Neural progenitor cell (in vitro differentiated cells): ENCODE data around the gene POU6F2. TPM values are rescaled to one million over a fixed set of nuclear protein-coding genes. Genes with fewer than 3 reads are reported as not detected.
"Not testable (repeated sequence)": the region's sequence is repeated elsewhere in the genome, so short reads cannot be mapped to it uniquely, and the experiment has no call there.

Experiments used
- DNase-seq: peaks from one replicate; pipeline ENCODE4 v3.0.0-alpha.2; 2016; ENCODE audit warnings: low spot score
- H2AFZ ChIP-seq: fragments of 200-600 bp; sonication (generic); replicated peaks from 2 replicates; pipeline ENCODE4 v1.6.1; 2016; ENCODE audit warnings: antibody characterized with exemption
- H3F3A ChIP-seq: fragments of 200-600 bp; sonication (generic); 2 replicates; pipeline ENCODE4 v1.6.1; 2016; ENCODE audit warnings: antibody characterized with exemption, low read depth
- H3K27ac ChIP-seq: fragments of 200-600 bp; sonication (generic); 2 replicates; pipeline ENCODE4 v1.5.1; 2016; ENCODE audit warnings: mild to moderate bottlenecking
- H3K27me3 ChIP-seq: fragments of 200-600 bp; sonication (generic); 2 replicates; pipeline ENCODE4 v1.6.1; 2016; ENCODE audit warnings: mild to moderate bottlenecking, moderate library complexity
- H3K36me3 ChIP-seq: fragments of 200-600 bp; sonication (generic); 2 replicates; pipeline ENCODE4 v1.5.1; 2016
- H3K4me1 ChIP-seq: fragments of 200-600 bp; sonication (generic); 2 replicates; pipeline ENCODE4 v1.6.1; 2016; ENCODE audit warnings: mixed run types
- H3K4me2 ChIP-seq: fragments of 200-600 bp; sonication (generic); 2 replicates; pipeline ENCODE4 v1.6.1; 2016
- H3K4me3 ChIP-seq: fragments of 200-600 bp; sonication (generic); 2 replicates; pipeline ENCODE4 v1.5.1; 2016
- H3K79me2 ChIP-seq: fragments of 200-600 bp; sonication (generic); 2 replicates; pipeline ENCODE4 v1.6.1; 2016; ENCODE audit warnings: low read depth
- H3K9ac ChIP-seq: fragments of 200-600 bp; sonication (generic); 2 replicates; pipeline ENCODE4 v1.6.1; 2016
- H3K9me3 ChIP-seq: fragments of 200-600 bp; sonication (generic); 2 replicates; pipeline ENCODE4 v1.5.1; 2016; ENCODE audit warnings: low read depth
- H4K20me1 ChIP-seq: fragments of 200-600 bp; sonication (generic); 2 replicates; pipeline ENCODE4 v1.6.1; 2016; ENCODE audit warnings: low read depth
- H3K27ac Mint-ChIP-seq: 3 replicates; pipeline ENCODE4 v1.8.0; 2021; ENCODE audit warnings: mixed read lengths
- H3K27me3 Mint-ChIP-seq: 2 replicates; pipeline ENCODE4 v1.8.0; 2022; ENCODE audit warnings: low read depth, mild to moderate bottlenecking, inconsistent platforms, moderate library complexity, mixed read lengths; ENCODE audit not compliant: insufficient read depth
- H3K36me3 Mint-ChIP-seq: 3 replicates; pipeline ENCODE4 v1.8.0; 2021; ENCODE audit warnings: mixed read lengths
- H3K4me1 Mint-ChIP-seq: 3 replicates; pipeline ENCODE4 v1.8.0; 2021; ENCODE audit warnings: mixed read lengths
- H3K4me3 Mint-ChIP-seq: 3 replicates; pipeline ENCODE4 v1.8.0; 2021; ENCODE audit warnings: mild to moderate bottlenecking, moderate library complexity, mixed read lengths
- H3K9me3 Mint-ChIP-seq: 3 replicates; pipeline ENCODE4 v1.8.0; 2020; ENCODE audit warnings: mixed read lengths
- EZH2 ChIP-seq: fragments of 200-600 bp; sonication (generic); IDR thresholded peaks from 2 replicates; pipeline ENCODE4 v1.6.1; 2017; ENCODE audit warnings: antibody characterized with exemption, mild to moderate bottlenecking, moderate library complexity
- EZH2phosphoT487 ChIP-seq: fragments of 200-600 bp; sonication (generic); IDR thresholded peaks from 2 replicates; pipeline ENCODE4 v1.6.1; 2017; ENCODE audit warnings: antibody characterized with exemption
- total RNA-seq: library from RNA; depleted of rRNA; stranded (reverse); fragments of >200 nt; gene quantifications from 2 replicates; pipeline ENCODE4 v1.2.3, GENCODE V29; 2015; ENCODE audit warnings: low replicate concordance
- TF ChIP-seq, protein P1 (sequence below): fragments of 200-600 bp; sonication (generic); IDR thresholded peaks from 2 replicates; pipeline ENCODE4 v1.5.1; 2017; ENCODE audit warnings: antibody characterized with exemption, mild to moderate bottlenecking

POU6F2 gene
- total RNA-seq, 1 donor from 2014 or later, result 3.4 TPM

DNA sequence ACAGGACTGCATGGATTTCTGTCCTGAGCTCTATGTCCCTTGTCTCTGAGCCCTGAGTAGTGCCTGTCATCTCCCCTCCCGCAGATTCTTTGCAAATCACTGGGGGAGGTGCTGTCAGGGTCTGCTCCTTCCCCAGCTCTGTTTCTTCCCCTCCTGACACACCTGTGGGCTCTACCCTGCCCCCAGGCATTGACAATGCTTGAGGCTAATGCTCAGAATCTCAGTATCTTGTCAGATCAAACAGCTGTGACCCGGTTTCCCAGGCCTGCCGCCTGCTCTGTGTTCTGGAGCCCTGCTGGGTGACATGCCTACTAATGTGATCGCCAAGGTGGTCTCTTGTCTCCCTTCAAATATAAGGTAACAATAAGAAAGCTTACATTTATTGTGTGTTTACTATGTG lies 209.0 kb downstream of the POU6F2 start:
- Histone ChIP-seq H3K4me3 (no peak overlapping the region), H3F3A (no peaks in the 10 kb centered on the region), H2AFZ (no peak overlapping the region), H3K4me1 (peaks cover 16% of the 10 kb centered on the region), H3K9ac (no peak overlapping the region), H4K20me1 (no peaks in the 10 kb centered on the region), H3K27me3 (no peaks in the 10 kb centered on the region), H3K36me3 (no peaks in the 10 kb centered on the region), H3K27ac (no peak overlapping the region), H3K79me2 (no peaks in the 10 kb centered on the region), H3K9me3 (no peaks in the 10 kb centered on the region), H3K4me2 (no peak overlapping the region)
- Mint-ChIP-seq H3K27ac (no peak overlapping the region), H3K36me3 (no peaks in the 10 kb centered on the region), H3K4me1 (peaks cover 10% of the 10 kb centered on the region), H3K4me3 (no peak overlapping the region), H3K27me3 (peaks cover 4% of the 10 kb centered on the region), H3K9me3 (peaks cover 5% of the 10 kb centered on the region)
- no peak for TF ChIP-seq EZH2
- TF ChIP-seq, protein P1, sequence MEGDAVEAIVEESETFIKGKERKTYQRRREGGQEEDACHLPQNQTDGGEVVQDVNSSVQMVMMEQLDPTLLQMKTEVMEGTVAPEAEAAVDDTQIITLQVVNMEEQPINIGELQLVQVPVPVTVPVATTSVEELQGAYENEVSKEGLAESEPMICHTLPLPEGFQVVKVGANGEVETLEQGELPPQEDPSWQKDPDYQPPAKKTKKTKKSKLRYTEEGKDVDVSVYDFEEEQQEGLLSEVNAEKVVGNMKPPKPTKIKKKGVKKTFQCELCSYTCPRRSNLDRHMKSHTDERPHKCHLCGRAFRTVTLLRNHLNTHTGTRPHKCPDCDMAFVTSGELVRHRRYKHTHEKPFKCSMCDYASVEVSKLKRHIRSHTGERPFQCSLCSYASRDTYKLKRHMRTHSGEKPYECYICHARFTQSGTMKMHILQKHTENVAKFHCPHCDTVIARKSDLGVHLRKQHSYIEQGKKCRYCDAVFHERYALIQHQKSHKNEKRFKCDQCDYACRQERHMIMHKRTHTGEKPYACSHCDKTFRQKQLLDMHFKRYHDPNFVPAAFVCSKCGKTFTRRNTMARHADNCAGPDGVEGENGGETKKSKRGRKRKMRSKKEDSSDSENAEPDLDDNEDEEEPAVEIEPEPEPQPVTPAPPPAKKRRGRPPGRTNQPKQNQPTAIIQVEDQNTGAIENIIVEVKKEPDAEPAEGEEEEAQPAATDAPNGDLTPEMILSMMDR, result no peak
- no peak for TF ChIP-seq EZH2phosphoT487
- no peak for DNase-seq

DNA sequence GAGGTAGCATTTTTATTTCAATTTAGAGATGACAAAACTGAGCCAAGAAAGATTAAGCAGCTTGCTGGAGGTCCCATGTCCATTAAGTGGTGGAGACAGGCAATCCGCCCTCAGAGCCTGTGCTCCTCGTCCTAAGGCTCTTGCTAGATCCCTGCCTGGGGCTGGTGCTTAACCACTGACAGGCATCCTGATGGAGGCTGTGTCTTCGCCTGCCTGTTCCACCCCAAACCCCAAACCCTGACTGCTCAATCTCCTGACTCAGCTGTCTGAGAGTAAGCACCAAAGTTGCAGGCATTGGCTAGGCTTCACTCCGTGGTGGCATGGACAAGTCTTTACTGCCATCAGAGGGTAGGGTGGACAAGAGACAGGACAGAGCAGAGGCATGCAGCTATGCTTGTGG lies 209.4 kb downstream of the POU6F2 start:
- no peaks in the 10 kb centered on the region for H4K20me1 ChIP-seq
- H3K9me3 ChIP-seq, result no peaks in the 10 kb centered on the region
- no peak overlapping the region for H3K9ac ChIP-seq
- peaks cover 16% of the 10 kb centered on the region for H3K4me1 ChIP-seq
- no peaks in the 10 kb centered on the region for H3K27me3 ChIP-seq
- no peaks in the 10 kb centered on the region for H3K36me3 ChIP-seq
- peaks cover 4% of the 10 kb centered on the region for H3K27me3 Mint-ChIP-seq
- H3K4me3 ChIP-seq, result no peak overlapping the region
- no peaks in the 10 kb centered on the region for H3K36me3 Mint-ChIP-seq
- H3K79me2 ChIP-seq, result no peaks in the 10 kb centered on the region
- TF ChIP-seq EZH2phosphoT487, result no peak
- TF ChIP-seq, protein P1, result no peak
- no peak overlapping the region for H3K27ac Mint-ChIP-seq
- H3K9me3 Mint-ChIP-seq, result peaks cover 5% of the 10 kb centered on the region
- no peak overlapping the region for H3K4me2 ChIP-seq
- no peak for DNase-seq
- H3F3A ChIP-seq, result no peaks in the 10 kb centered on the region
- no peak overlapping the region for H3K27ac ChIP-seq
- no peak overlapping the region for H3K4me3 Mint-ChIP-seq
- no peak overlapping the region for H2AFZ ChIP-seq
- H3K4me1 Mint-ChIP-seq, result peaks cover 10% of the 10 kb centered on the region

DNA sequence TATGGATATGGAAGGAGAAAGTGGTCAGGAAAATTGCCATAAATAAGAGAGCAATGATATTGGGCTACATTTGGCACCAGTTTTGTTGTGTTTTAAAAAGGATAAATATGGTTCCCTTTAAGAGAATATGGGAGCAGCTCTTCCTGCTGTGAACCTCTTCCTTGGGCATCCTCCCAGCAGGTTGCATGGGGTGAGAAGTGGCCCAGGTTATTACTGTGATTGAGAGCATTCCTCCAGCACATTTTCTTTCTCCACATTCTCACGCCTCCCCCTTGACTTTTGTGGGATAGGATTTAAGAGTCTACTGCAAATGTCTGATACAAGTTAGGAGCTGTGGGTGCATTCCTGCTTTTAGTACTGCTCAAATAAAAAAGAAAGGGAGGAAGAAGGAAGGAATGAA lies 214.8 kb downstream of the POU6F2 start:
- Mint-ChIP-seq H3K4me3 (no peak overlapping the region), H3K27me3 (peaks cover 2% of the 10 kb centered on the region), H3K36me3 (no peaks in the 10 kb centered on the region), H3K4me1 (no peaks in the 10 kb centered on the region), H3K27ac (peak overlapping the region; percentile 55), H3K9me3 (no peaks in the 10 kb centered on the region)
- Histone ChIP-seq H3K9me3 (no peaks in the 10 kb centered on the region), H3K27me3 (no peaks in the 10 kb centered on the region), H3K4me3 (no peak overlapping the region), H4K20me1 (no peaks in the 10 kb centered on the region), H3K36me3 (no peaks in the 10 kb centered on the region), H3K79me2 (no peaks in the 10 kb centered on the region), H3K27ac (no peak overlapping the region), H3K9ac (no peak overlapping the region), H2AFZ (no peak overlapping the region), H3K4me2 (no peak overlapping the region), H3K4me1 (no peaks in the 10 kb centered on the region), H3F3A (no peaks in the 10 kb centered on the region)
- DNase-seq, result no peak
- TF ChIP-seq, protein P1, result no peak
- TF ChIP-seq EZH2 (no peak), EZH2phosphoT487 (no peak)

DNA sequence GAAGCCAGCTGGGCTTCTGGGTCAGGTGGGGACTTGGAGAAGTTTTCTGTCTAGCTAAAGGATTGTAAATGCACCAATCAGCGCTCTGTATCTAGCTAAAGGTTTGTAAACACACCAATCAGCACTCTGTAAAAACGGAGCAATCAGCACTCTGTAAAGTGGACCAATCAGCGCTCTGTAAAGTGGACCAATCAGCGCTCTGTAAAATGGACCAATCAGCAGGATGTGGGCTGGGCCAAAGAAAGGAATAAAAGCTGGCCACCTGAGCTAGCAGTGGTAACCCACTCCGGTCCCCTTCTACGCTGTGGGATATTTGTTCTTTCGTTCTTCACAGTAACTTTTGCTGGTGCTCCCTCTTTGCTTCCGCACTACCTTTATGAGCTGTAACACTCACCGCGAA lies 216.7 kb downstream of the POU6F2 start:
- not testable (repeated sequence) for H3K4me1 ChIP-seq, H3K9me3 Mint-ChIP-seq, H3K27me3 Mint-ChIP-seq, H3K9me3 ChIP-seq, H3K27ac ChIP-seq, H3K79me2 ChIP-seq, H3K27ac Mint-ChIP-seq, H3F3A ChIP-seq, H3K4me3 Mint-ChIP-seq, H3K4me2 ChIP-seq, H4K20me1 ChIP-seq, H3K4me1 Mint-ChIP-seq, DNase-seq, H3K36me3 Mint-ChIP-seq, H3K9ac ChIP-seq, H3K4me3 ChIP-seq, H3K36me3 ChIP-seq, H2AFZ ChIP-seq, H3K27me3 ChIP-seq
